Endothelial cell (in vitro differentiated cells): ENCODE data around the gene MYLK. TPM values are rescaled to one million over a fixed set of nuclear protein-coding genes. Genes with fewer than 3 reads are reported as not detected.

Source experiments
- DNase-seq: peaks from one replicate; pipeline ENCODE4 v3.0.0; 2021; ENCODE audit warnings: low spot score
- H3K27ac Mint-ChIP-seq: one replicate; pipeline ENCODE4 v1.8.0; 2021; ENCODE audit warnings: mixed read lengths, inconsistent platforms; ENCODE audit not compliant: unreplicated experiment
- H3K27me3 Mint-ChIP-seq: one replicate; pipeline ENCODE4 v1.8.0; 2021; ENCODE audit warnings: mild to moderate bottlenecking, moderate library complexity, mixed read lengths, inconsistent platforms; ENCODE audit not compliant: unreplicated experiment
- H3K36me3 Mint-ChIP-seq: one replicate; pipeline ENCODE4 v1.8.0; 2021; ENCODE audit warnings: mild to moderate bottlenecking, low read depth, mixed read lengths, inconsistent platforms; ENCODE audit not compliant: unreplicated experiment
- H3K4me1 Mint-ChIP-seq: one replicate; pipeline ENCODE4 v1.8.0; 2021; ENCODE audit warnings: mild to moderate bottlenecking, mixed read lengths, inconsistent platforms; ENCODE audit not compliant: unreplicated experiment
- H3K4me3 Mint-ChIP-seq: one replicate; pipeline ENCODE4 v1.8.0; 2021; ENCODE audit warnings: mild to moderate bottlenecking, mixed read lengths, inconsistent platforms; ENCODE audit not compliant: unreplicated experiment
- H3K9me3 Mint-ChIP-seq: one replicate; pipeline ENCODE4 v1.8.0; 2021; ENCODE audit warnings: mixed read lengths, inconsistent platforms; ENCODE audit not compliant: unreplicated experiment
- total RNA-seq: library from RNA; stranded (reverse); fragmentation: NEBNext Ultra II Directional; extraction: Animal tissue kit (Norgen Biotek cat#: 25700); gene quantifications from one replicate; pipeline ENCODE4 v1.2.1, GENCODE V29; 2021; ENCODE audit not compliant: unreplicated experiment
- TF ChIP-seq, protein P1 (sequence below): fragments of 200-600 bp; sonication (generic); IDR thresholded peaks from one replicate; pipeline ENCODE4 v1.5.0; 2021; ENCODE audit warnings: antibody characterized with exemption; ENCODE audit not compliant: unreplicated experiment

The MYLK gene
- total RNA-seq, 1 donor from 2014 or later, result 7.8 TPM

DNA sequence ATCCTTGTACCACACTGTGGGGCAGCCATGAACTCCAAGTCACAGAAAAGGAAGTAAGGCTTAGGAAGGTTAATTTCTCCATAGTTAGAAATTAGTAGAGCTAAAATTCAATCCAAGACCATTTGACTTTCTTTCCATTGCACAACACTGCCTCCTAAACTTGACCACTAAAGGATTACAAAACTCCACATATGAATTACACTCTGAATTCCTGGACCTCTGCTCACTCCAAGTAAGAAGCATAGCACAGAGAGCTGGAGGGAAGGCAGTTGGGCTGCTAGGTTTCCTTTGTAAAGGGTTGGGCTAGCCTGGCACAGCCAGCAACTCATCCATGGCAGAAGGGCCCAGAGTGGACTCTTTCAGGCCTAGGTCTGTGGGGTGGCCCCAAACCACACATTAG lies 134.4 kb downstream of the MYLK start:
- peaks cover 17% of the 10 kb centered on the region for H3K4me1 Mint-ChIP-seq
- TF ChIP-seq, protein P1, sequence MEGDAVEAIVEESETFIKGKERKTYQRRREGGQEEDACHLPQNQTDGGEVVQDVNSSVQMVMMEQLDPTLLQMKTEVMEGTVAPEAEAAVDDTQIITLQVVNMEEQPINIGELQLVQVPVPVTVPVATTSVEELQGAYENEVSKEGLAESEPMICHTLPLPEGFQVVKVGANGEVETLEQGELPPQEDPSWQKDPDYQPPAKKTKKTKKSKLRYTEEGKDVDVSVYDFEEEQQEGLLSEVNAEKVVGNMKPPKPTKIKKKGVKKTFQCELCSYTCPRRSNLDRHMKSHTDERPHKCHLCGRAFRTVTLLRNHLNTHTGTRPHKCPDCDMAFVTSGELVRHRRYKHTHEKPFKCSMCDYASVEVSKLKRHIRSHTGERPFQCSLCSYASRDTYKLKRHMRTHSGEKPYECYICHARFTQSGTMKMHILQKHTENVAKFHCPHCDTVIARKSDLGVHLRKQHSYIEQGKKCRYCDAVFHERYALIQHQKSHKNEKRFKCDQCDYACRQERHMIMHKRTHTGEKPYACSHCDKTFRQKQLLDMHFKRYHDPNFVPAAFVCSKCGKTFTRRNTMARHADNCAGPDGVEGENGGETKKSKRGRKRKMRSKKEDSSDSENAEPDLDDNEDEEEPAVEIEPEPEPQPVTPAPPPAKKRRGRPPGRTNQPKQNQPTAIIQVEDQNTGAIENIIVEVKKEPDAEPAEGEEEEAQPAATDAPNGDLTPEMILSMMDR, result no peak
- DNase-seq, result no peak
- no peak overlapping the region for H3K4me3 Mint-ChIP-seq
- H3K36me3 Mint-ChIP-seq, result no peaks in the 10 kb centered on the region
- H3K9me3 Mint-ChIP-seq, result no peaks in the 10 kb centered on the region
- H3K27me3 Mint-ChIP-seq, result no peaks in the 10 kb centered on the region
- H3K27ac Mint-ChIP-seq, result no peak overlapping the region

DNA sequence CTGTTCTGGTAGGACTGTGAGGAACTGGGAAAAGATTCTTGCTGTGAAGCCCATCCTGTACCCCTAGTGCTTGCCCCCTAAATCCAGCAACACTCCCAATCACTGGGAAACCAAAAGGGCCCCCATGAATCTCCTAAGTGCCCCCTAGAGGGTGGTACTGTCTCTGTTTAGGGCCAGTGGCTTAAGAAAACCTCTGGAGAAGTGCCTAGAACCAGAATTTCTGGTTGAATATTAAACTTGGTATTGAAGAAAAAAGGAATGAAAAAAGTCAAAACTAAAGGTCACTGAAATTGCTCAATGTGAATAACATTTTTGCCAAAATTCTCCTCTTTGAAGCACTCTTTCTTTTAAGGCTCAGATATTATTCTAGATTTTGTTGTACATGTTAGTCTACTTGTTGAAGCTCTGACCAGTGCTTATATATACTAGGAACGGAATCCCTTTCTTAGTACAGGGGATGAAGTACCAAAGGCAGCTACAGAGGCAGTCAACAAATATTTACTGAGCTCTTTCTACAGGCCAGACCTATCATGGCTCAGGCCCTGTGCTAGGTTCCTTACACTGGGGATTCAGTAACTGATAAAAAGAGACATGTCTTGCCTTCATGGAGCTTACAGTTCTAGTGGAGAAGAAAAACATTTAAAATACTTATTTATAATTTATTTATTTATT lies 138.8 kb downstream of the MYLK start:
- peaks cover under 1% of the 10 kb centered on the region for H3K4me1 Mint-ChIP-seq
- no peaks in the 10 kb centered on the region for H3K9me3 Mint-ChIP-seq
- H3K27me3 Mint-ChIP-seq, result no peaks in the 10 kb centered on the region
- TF ChIP-seq, protein P1, result no peak
- no peak for DNase-seq
- no peak overlapping the region for H3K4me3 Mint-ChIP-seq
- no peak overlapping the region for H3K27ac Mint-ChIP-seq
- H3K36me3 Mint-ChIP-seq, result no peaks in the 10 kb centered on the region

DNA sequence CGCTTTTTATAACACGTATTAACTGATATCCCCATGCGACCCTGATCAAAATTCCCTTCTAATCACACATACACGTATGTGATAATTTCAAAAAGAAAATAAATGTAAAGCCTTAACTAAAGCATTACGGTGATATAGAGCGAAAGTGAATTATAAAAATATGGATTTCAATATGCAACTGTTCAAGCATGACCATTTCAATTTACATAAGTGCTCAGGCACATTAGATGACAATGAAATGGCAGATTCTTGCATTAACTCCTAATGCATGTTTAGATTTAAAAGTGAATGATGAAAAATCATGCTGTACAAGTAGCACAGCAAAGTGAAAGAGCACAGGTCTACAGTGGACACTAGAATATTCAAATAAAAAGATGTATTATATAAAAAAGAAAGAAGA lies 140.1 kb downstream of the MYLK start:
- Mint-ChIP-seq H3K27ac (no peak overlapping the region), H3K36me3 (no peaks in the 10 kb centered on the region), H3K4me3 (no peak overlapping the region), H3K9me3 (no peaks in the 10 kb centered on the region), H3K27me3 (no peaks in the 10 kb centered on the region), H3K4me1 (no peaks in the 10 kb centered on the region)
- TF ChIP-seq, protein P1, result no peak
- no peak for DNase-seq

DNA sequence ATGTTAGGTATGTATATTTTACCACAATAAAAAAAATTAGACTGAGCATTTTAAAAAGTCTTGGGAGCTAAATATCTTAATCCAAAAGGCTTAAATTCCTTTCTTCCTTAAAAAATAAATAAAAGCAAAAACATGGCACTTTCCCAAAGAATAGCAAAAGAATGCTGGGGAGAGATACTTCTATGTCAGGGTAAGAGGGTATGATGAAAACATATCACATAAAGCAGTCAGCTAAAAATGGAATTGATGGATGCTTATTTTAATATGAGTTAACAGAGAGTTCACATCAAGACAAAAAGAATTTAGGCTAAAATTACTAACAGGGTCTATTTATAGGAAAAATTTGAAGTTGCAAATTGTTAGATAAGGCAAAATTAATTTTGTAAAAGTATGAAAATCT lies 141.0 kb downstream of the MYLK start:
- Mint-ChIP-seq H3K4me3 (no peak overlapping the region), H3K27me3 (no peaks in the 10 kb centered on the region), H3K36me3 (no peaks in the 10 kb centered on the region), H3K9me3 (no peaks in the 10 kb centered on the region), H3K27ac (no peak overlapping the region), H3K4me1 (no peaks in the 10 kb centered on the region)
- TF ChIP-seq, protein P1, result no peak
- no peak for DNase-seq

DNA sequence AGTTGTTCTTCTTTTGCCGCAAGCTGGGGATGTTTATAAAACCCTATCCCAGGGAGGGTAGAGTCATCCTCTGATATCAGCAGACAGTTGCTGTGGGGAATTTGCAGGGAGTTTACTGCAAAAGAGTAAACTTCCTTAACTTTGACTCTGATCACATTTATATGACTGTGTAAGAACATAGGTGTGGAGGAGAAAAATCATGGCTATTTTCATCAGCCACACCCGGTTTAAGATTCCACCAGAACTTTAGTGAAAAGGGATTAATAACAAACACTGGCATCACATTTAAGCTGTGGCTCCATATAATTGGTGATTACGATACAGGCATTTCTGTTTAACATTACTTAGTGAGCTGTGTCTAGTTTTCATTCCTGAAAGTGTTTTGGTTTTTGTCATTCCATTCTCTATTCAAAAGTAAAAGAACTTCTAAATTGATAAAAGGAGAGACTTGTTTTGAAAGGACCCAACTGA lies 143.1 kb downstream of the MYLK start:
- Mint-ChIP-seq H3K27me3 (no peaks in the 10 kb centered on the region), H3K9me3 (no peaks in the 10 kb centered on the region), H3K36me3 (peaks cover 3% of the 10 kb centered on the region), H3K27ac (no peak overlapping the region), H3K4me3 (no peak overlapping the region), H3K4me1 (peaks cover 6% of the 10 kb centered on the region)
- no peak for DNase-seq
- TF ChIP-seq, protein P1, result no peak
